GM04504 (cell line): ENCODE data around the gene SIRT2.
"Not testable (repeated sequence)": the region's sequence is repeated elsewhere in the genome, so short reads cannot be mapped to it uniquely, and the experiment has no call there.

Experiments used
- DNase-seq: peaks from one replicate; pipeline ENCODE4 v3.0.0-alpha.2; 2012; ENCODE audit warnings: low read depth

Gene SIRT2

DNA sequence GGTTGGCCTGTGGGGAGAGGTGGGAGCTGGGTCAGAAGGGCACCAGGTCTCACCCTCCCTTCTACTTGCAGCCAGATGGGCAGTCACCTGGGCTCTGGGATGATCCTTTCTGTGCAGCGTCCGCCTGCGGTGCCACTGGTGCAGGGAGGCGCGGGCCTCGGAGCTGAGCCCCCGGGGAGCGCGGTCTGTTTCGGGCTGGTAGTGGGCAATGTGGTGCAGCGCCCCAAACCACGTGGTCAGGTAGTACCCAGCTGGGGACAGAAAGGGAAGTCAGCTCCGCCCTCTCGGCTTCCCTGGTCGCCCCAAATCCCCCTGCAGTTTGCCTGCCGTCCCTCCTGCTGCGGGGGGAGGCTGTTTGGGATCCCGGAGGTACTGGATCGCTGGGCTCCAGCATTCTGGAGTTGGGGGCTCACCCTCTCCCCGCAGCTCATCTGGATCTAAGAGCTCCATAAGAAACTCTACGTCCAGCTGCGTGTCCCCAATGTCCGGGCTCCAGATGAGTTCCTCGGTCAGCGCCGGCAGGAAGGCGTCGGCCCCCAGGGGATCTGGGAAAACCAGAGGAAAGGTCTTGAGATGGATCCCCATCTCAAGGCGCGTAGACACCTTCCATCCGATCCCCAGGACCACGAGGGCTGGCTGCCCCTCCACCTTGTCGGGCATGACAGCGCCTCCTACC is 30.1 kb downstream of the SIRT2 start:
- DNase-seq, result no peak

DNA sequence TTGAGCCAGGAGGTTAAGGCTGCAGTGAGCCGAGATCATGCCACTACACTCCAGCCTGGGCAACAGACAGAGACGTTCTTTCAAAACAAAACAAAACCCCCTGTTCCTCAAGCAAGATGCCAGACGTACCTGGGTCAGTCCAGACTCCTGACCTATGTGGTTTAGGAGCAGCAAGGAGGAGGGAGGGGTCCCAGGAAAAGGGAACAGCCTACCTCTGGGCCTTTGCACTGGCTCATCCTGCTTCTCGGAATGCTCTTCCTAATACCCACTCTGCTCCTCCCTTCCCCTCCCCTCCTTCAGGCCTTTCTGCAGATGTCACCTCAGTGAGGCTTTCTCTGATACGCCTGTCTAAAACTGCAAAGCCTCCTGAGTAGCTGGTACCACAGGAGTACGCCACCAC is 30.9 kb downstream of the SIRT2 start:
- no peak for DNase-seq

DNA sequence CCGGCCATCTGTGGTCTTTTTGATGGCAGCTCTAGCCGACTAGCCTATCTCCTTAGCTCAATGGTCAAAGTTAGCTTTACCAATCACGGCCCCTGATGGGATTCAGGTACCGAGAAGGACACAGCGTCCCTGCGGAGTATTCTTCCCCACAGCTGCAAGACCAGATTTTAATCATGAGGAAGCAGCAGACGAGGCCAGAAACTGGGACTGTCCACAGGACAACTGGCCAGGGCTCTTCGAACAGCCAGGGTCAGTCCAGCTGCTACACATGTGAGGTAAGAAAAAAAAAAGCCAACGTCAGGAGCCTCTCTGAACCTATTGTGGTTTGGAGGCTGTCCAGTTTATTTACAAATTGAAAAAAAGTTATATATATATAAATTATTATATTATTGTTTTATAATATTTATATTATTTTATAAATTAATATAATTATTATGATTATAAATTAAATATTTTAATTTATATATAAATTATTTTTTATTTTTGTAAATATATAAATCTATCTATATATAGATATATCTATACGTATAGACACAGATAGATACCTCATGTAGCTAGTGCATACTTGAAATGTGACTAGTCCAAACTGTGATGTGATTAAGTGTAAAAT is 32.1 kb downstream of the SIRT2 start:
- no peak for DNase-seq

DNA sequence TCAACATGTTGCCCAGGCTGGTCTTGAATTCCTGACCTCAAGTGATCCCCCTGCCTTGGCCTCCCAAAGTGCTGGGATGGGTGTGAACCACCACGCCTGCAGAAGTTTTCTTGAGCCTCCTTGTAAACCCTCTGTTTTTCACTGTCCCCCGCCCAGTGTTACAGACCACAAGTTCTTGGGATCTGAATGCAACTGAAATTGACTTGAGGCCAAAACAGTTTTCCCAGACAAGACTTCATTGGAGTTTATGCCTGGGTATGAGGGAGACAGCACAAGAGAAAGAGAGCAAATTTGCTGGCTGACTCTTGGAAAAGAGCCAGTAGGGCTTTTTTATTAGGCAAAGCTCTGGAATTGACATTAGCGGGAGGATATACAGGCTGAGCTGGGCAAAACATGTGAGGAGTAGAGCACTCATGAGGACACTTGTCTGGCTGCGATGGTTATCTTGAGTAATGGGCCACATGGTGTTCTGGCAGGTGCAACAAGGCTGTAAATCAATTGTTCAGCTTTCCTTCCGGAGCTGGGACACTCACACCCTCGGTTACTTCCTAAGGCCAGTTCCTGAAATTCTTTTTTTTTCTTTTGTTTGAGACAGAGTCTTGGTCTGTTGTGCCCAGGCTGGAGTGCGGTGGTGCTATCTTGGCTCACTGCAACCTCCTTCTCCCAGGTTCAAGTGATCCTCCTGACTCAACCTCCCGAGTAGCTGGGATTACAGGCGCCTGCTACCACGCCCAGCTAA is 36.9 kb downstream of the SIRT2 start:
- peak; percentile 47 for DNase-seq

DNA sequence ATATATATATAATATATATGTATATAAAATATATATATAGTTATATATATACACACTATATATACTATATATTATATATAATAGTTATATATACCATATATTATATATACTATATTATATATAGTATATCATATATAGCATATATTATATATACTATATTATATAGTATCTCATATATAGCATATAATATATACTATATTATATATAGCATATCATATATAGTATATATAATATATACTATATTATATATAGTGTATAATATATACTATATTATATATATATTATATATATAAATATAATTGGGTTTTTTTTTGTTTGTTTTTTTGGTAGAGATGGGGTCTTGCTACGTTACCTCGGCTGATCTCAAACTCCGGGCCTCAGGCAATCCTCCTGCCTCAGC is 38.0 kb downstream of the SIRT2 start:
- no peak for DNase-seq

DNA sequence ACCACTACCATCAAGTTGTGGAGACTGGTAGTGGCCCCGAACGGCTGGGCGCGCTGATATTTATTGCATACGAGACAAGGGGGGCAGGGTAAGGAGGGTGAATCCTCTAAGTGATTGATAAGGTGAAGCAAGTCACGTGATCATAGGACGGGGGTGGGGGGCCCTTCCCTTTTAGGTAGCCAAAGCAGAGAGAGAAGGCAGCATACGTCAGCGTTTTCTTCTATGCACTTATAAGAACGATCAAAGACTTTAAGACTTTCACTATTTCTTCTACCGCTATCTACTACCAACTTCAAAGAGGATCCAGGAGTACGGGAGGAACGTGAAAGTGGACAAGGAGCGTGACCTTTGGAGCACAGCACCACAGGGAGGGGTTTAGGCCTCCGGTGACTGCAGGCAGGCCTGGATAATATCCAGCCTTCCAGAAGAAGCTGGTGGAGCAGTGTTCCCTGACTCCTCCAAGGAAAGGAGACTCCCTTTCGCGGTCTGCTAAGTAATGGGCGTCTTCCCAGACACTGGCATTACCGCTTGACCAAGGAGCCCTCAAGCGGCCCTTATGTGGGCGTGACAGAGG is 39.7 kb downstream of the SIRT2 start:
- DNase-seq, result not testable (repeated sequence)

DNA sequence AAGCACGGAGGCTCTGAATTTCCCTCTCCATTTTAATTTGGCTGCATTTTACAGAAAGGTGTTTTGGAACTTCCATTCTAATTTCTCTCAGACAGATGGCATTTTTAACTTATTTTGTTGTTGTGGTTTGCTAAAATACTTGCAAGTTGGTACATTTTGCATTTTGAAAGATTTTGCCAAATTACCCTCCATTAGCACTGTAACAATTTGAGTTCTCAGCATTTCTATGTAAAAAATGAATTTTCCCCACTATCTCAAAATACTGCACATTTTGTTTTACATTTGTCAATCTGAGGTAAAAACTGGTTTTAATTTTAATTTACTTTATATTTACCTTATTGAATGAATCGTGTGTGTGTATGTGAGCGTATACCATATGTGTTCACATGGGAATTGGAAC is 42.6 kb downstream of the SIRT2 start:
- DNase-seq, result no peak

DNA sequence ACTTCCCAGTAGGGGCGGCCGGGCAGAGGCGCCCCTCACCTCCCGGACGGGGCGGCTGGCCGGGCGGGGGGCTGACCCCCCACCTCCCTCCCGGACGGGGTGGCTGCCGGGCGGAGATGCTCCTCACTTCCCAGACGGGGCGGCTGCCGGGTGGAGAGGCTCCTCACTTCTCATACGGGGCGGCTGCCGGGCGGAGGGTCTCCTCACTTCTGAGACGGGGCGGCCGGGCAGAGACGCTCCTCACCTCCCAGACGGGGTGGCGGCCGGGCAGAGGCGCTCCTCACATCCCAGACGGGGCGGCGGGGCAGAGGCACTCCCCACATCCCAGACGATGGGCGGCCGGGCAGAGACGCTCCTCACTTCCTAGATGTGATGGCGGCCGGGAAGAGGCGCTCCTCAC is 43.7 kb downstream of the SIRT2 start:
- DNase-seq, result not testable (repeated sequence)

DNA sequence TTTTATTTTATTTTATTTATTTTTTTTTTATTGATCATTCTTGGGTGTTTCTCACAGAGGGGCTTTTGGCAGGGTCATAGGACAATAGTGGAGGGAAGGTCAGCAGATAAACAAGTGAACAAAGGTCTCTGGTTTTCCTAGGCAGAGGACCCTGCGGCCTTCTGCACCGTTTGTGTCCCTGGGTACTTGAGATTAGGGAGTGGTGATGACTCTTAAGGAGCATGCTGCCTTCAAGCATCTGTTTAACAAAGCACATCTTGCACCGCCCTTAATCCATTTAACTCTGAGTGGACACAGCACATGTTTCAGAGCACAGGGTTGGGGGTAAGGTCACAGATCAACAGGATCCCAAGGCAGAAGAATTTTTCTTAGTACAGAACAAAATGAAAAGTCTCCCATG is 44.5 kb downstream of the SIRT2 start:
- not testable (repeated sequence) for DNase-seq

DNA sequence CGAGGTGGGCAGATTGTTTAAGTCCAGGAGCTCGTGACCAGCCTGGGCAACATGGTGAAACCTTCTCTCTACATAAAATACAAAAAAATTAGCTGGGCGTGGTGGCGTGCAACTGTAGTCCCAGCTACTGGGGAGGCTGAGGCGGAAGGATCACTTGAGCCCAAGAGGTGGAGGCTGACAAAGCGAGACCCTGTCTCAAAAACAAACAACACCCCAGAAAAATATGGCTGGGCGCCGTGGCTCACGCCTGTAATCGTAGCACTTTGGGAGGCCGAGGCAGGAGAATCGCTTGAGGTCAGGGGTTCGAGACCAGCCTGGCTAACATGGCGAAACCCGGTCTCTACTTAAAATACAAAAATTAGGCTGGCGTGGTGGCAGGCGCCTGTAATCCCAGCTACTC is 46.2 kb downstream of the SIRT2 start:
- DNase-seq, result no peak

DNA sequence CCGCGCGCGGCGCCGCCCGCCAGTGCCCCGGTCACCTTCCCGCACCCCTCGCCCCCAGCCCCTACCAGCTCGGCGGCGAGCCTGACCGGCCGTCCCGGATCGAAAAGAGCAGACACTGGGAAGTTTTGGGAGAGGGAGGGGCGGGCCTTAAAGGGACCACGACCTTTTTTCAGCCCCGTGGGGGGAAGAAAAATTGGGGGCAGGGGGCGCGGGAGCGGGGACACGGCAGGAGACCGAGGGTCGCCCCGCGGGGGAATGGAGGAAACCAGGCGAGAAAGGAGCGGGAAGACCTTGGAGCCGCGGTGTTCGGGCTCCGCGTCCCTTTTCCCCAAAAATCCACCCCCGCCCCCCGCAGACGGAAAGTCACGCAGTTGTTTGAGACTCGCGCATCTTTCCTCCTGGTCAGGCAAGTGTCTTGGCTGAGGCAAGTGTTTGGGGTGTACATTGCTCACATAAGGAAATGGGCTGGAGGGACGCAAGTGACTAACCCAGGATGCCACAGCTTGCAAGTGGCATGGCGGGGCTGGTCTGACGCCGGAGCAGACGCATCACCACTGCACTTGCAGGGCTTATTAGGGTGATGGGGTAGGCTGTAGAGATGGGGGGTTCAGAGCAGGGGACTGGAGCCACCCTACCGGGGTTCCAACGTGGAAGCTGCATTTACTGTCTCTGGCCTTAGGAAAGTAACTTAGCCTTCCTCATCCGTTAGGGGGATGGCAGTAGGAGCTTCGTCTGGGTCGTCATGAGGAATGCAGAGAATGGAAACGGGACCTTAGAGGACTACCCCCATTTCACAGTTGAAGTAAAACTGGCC is 47.0 kb downstream of the SIRT2 start:
- DNase-seq, result no peak

DNA sequence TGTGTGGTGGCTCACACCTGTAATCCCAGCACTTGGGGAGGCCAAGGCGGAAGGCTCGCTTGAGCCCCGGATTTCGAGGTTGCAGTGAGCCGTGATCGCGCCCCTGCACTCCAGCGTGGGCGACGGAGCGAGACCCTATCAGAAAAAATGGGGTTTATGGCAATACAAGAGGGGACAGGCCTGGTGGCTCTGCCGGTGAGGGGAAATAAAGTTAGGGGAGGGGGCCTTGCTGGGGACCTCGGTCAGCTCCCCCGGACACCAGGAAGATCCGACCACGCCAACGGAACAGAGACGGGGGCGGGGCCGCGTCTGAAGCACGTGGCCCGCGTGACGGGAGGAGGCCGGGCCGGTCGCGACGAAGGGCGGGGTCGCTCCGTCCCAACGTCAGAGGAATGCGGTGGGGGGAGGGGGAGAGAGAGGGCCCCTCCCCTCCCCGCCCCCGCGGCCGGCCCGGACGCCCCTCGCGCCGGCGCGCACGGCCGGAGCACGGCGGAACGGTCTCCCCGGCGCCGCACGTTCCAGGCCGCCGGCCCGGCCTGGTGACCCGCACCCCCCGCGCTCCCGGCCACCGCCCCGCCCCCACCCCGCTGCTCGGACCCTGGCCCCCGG is 47.7 kb downstream of the SIRT2 start:
- DNase-seq, result peak; percentile 83

DNA sequence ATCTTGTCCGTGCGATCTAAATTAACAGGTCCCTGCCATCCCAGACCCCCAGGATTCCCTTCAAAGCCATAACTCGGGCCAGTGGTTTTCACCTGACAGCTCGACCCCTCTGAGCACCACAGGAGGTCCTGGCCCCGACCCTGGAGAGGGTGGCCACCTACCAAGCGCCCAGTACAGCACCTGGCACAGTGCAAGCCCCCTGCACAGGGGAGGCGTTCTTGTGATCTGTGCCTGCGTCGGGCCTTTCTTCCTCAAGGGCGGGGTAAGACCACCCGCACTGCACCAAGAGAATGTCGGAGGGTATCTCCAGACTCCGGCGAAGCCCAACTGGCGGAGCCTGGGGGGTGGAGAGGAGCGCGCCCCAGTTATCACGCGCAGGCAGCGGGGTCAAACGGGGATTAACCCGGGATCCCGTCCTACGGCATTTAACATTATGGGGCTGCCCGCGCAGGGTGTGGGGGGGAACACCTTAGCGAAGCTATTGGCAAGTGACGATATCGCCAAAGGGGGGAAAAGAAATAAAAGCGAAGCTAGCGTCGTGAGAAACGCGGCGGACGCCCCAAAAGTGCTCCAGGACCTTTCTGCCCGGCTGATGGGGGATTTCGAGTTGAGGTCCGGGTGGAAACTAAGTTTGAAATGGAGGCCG is 48.3 kb downstream of the SIRT2 start:
- DNase-seq, result no peak

DNA sequence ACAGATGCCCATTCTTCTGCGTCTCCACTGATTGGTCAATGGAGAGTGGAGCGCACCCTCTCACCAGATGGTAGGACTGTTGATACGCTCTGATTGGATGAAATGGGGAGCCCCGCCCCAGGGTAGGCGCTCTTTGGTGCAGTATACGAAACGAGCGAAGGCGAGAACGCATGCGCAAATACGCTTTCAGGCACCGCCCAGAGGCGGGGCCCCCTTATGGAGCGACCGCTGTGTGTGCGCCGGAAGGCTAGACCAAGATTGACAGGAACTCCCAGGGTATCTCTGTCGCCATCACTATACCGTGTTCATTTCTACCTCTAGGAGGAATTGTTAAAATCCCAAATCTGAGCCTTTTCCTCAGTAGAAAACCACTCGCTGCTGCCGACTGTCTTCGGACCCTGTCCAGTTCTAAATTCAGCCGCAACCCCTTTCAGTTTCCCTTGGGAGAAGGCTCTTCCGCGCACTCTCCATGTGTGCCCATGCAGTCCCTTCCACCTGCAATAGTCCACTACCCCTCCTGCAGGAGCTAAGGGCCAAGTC is 48.9 kb downstream of the SIRT2 start:
- DNase-seq, result no peak

DNA sequence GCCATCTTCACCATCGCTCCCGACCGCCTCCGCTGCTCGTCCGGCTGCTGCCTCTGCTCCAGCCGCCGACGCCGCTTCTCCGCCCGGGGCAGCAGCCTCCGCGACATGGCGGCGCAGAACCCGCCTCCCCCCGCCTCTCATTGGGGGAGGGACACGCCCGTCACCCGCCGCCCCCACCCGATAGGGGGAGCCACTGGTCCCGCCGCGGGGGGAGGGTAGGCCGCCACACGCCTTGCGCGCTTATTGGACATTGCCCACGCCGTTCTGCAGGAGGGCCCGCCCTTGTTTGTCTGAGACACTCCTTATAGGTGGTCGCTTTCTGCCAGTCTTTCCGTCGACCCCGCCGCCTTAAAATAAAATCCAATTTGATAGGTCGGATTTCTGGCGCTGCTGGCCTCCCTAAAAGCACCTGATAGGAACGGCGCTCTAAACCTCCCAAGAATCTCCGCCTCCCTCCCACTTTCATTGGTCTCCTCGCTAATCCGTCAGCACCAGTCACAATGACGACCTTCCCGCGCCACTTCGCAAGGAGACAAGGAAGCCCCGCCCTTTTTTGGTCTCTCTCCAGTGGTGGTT is 49.5 kb downstream of the SIRT2 start, which contains the start of gene HNRNPL:
TSS of gene HNRNPL (minus strand) at position 127 of the 576 bp plus-strand sequence. CDS start at position 107, 20 bp downstream.
- DNase-seq, result peak; percentile 100

DNA sequence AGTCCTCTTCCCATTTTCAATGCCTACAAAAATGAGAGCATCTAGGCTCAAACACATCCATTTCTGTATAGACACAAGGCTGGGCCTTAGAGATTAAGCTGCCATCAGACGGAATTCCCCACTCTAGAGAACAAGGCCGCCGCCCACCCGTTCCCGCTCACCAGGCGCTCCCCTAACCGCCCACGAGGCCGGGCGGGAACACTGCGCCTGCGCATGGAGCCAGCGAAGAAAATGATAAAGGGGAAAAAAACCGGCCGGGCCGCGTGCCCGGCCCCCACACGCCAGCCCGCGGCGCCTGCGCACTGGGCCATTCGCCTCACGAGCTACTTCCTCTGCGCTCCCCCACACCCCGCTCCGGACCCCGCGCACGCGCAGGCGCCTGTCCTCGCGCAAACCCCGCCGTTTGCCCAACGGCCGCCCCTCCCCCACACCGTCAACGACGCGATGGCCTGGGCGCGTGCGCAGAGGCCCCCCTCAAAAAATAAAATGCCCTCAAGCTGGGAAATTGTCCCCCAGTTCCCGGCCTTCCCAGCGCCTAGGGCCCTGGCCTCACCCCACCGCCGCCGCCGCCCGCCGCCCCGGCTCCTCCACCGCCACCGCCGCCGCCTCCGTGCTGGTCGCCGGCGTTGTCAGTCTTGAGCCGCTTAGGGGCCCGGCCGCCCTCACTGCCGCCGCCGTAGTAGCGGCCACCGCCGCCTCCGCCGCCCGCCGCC is 50.1 kb downstream of the SIRT2 start:
- DNase-seq, result peak; percentile 86

DNA sequence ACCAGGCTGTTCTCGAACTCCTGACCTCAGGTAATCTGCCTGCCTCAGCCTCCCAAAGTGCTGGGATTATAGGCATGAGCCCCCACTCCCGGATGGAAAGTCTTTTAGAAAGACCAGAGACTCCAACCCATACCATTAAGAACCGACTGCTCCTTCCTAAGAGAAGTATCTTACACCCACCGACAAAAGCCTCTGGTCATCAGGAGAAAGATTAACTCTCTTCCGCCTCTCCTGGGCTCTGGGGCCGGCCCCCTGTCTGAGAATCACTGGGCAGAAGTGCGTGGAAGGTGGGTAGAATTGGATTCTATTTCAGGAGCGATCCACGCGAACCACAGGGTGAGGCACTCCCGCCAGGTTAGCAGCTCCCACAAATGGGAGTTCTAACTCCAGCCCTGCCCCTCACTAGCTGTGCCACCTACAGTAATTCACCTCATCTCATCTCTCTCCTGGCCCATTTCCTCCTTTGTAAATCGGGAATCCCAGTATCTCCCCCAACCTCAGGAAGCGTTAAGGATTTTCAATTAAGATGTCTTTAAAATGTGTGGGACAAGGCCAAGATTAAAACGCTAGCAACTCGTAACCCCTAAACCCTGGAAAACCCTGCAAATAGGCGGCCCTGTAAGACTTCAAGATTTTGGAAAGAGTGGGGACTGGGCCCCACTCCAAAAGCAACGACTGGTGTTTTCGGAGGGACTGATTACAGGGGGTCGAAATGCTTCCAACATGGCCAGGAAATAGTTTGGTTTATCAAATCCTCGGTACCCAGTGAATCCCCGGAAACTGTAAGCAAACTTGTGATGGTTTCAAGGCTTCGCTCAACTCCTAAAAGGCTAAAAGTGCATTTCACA is 50.9 kb downstream of the SIRT2 start:
- no peak for DNase-seq

DNA sequence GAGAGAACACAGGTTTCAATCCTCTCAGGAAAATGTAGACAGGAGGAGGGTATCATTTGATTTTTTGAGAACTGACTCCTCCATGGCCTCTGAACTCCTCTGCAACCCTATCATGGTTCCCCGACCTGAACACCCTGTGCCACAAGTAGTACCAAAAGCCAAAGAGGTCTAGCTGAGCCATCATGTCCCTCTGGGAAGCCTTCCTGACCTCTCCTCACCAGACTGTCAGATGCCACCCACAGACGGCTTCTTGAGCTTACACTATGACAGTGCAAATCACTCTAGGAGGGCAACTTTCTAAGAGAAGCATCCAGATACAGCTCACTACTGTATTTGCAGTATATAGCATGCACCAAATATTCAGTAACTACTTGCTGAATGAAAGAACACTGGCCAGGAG is 53.3 kb downstream of the SIRT2 start:
- DNase-seq, result no peak
